RWPE1 (cell line): ENCODE results near the gene TTC23L.

Source experiments
- CTCF ChIA-PET: fragments of 350-600 bp; sonication (Branson Sonifier 250); formaldehyde crosslinking; extraction: SDS; loops from one replicate; lab custom pipeline; 2021; lab: Yijun Ruan, JAX
- POLR2A ChIA-PET: fragments of 400-600 bp; formaldehyde crosslinking; extraction: SDS; loops from one replicate; lab custom pipeline; 2020; ENCODE audit warnings: antibody characterized with exemption; ENCODE audit not compliant: low non-redundant PET; lab: Yijun Ruan, JAX
- DNase-seq: peaks from one replicate; pipeline ENCODE4 v3.0.0; 2012; ENCODE audit warnings: low spot score
- H3K27ac ChIP-seq: fragments of 450-650 bp; 2 replicates; pipeline ENCODE4 v1.5.1; 2017
- TF ChIP-seq, protein P1 (sequence below): fragments of 450-650 bp; conservative IDR thresholded peaks from 2 replicates; pipeline ENCODE4 v1.5.1; 2017; ENCODE audit warnings: low read depth, mild to moderate bottlenecking

TTC23L gene

DNA sequence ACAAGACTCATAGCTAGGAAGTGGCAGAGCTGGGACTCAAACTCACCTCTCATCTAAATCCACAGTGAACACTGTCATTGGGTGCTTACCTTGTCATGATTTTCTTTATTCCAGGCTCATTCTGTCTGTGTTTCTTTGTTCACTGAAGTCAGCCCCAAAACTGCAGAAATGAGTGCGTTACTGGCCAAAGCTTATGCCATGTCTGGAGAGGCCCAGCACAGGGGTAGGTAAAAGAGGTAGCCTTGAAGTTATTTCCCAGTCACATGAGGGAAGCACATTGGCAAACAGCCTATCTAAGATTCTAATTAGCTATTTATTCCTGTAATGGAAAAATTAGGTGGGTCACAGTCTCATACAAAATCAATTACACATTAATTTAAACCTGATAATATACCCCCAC, 29.8 kb downstream of the TTC23L start:
- POLR2A ChIA-PET = no interaction called here
- TF ChIP-seq, protein P1, sequence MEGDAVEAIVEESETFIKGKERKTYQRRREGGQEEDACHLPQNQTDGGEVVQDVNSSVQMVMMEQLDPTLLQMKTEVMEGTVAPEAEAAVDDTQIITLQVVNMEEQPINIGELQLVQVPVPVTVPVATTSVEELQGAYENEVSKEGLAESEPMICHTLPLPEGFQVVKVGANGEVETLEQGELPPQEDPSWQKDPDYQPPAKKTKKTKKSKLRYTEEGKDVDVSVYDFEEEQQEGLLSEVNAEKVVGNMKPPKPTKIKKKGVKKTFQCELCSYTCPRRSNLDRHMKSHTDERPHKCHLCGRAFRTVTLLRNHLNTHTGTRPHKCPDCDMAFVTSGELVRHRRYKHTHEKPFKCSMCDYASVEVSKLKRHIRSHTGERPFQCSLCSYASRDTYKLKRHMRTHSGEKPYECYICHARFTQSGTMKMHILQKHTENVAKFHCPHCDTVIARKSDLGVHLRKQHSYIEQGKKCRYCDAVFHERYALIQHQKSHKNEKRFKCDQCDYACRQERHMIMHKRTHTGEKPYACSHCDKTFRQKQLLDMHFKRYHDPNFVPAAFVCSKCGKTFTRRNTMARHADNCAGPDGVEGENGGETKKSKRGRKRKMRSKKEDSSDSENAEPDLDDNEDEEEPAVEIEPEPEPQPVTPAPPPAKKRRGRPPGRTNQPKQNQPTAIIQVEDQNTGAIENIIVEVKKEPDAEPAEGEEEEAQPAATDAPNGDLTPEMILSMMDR = no peak
- no peak for DNase-seq
- CTCF ChIA-PET = no interaction called here
- no peak overlapping the region for H3K27ac ChIP-seq

DNA sequence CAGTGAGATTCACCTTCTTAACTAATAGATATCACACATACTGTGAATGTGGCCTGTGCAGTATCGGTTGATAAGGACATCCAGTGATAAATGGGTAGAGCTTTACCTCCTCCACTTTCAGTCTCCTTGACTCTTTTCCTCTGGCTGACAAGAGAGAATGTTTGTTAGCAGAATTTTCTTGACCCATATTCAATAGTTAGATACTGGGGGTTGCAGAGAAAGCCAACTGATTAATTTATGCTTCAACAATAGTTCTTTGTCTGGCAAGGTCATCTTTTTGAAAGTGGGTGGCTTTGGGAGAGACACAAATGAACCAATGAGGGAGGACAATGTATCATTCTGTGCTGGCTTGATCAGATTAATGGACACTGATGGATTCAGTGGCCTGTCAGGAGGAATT, 30.3 kb downstream of the TTC23L start:
- POLR2A ChIA-PET = no interaction called here

DNA sequence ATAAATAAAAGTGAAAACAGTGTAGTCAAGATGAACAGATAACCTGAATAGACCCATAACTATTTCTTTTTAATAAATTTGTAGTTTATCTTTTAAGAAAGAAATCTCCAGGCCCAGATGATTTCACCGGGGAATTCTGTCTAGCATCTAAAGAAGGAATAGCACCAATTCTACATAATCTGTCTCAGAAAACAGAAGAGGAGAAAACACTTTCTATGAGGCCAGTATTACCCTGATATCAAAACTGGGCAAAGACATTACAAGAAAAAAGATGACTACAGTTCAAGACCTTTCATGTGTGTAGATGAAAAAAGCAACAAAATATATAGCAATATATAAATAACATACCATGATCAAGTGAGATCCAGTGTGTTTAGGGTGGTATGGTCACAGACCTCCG, 31.4 kb downstream of the TTC23L start:
- DNase-seq = no peak
- CTCF ChIA-PET = no interaction called here
- POLR2A ChIA-PET = no interaction called here
- TF ChIP-seq, protein P1 = no peak
- no peak overlapping the region for H3K27ac ChIP-seq

More for the DNA sequence above, 30.3 kb downstream of the TTC23L start:
- no peak for DNase-seq
- CTCF ChIA-PET = interaction anchor here (0.7 kb wide), 1 partner anchor 344 kb away, joined by 3 read pairs; no protein-coding TSS in a partner anchor
- TF ChIP-seq, protein P1 = no peak
- no peak overlapping the region for H3K27ac ChIP-seq

DNA sequence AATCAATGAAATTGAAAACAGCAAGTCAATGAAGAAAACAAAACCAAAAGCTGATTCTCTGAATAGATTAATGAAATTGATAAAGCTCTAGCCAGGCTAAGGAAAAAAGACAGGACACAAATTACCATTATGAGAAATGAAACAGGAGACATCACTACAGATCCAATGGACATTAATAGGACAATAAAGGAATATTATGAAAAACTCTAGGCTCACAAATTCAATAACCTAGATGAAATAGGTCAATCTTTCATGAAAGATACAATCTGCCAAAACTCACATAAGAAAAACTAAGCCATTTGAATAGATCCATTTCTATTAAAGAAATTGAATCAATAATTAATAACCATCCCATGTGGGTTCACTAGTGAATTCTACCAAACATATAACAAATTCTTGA, 37.3 kb downstream of the TTC23L start:
- CTCF ChIA-PET = no interaction called here
- TF ChIP-seq, protein P1 = no peak
- POLR2A ChIA-PET = no interaction called here
- no peak for DNase-seq
- no peak overlapping the region for H3K27ac ChIP-seq

DNA sequence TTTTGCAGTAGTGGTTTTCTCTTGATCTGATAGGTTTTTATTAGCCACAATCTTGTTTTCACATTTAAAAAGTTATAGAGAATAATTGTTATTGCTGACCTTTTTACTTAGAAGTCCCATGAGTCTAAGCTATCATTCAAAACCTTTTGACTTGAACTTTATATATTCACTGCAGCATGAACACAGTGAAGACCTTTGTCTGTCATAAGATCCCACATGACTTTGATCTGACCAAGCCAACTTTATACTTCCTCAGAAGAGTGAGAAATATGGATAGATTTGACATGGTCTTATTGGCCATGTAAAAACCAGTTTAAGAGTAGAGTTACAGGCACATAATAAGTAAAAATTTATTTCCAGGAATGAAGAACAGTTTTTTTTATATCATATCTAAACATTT, 42.3 kb downstream of the TTC23L start:
- TF ChIP-seq, protein P1 = no peak
- ChIA-PET CTCF (interaction anchor here (0.6 kb wide), 1 partner anchor 48 kb away, joined by 4 read pairs; the partner anchor contains the start of gene DNAJC21), POLR2A (no interaction called here)
- no peak overlapping the region for H3K27ac ChIP-seq
- DNase-seq = no peak

DNA sequence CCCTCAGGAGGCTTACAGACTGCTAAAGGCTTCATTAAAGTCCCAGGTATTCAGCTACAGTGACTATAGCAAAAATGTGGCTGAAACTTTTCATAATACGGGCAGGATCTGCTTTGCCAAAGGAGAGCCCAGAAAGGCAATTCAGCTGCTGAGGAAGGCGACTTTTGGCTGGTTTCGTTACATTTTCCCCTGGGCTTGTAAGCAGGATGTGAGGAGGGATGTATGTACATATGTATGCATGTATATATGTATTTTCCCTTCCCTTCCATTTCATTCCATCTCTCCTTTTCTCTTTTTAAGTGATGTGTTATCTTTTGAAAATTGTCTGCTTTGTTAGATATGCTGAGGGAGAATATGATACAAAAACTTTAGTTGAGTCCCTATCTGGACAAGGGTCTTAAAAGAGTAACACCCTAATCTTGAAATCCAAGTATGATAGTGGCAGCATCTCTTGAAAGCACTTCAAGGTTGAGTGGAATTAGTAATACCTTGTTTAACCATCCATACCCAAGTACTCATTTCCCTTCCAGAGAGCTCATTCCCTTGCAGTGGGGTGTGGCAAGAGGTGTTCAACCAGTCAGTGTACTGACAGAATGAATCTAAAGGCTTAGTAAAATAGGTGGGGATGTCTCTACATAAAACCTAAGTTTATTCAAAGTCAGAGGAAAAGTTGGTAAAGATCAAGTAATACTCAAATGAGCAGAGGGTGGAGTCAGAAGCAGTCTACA, 47.6 kb downstream of the TTC23L start:
- ChIA-PET POLR2A (no interaction called here), CTCF (interaction anchor here (0.7 to 1.0 kb wide), 3 partner anchors 310 to 400 kb away, joined by 3 to 6 read pairs (median 3); no protein-coding TSS in a partner anchor)
- DNase-seq = no peak
- no peak overlapping the region for H3K27ac ChIP-seq
- TF ChIP-seq, protein P1 = no peak
